ENCODE results near the gene BCAS3.

DNA sequence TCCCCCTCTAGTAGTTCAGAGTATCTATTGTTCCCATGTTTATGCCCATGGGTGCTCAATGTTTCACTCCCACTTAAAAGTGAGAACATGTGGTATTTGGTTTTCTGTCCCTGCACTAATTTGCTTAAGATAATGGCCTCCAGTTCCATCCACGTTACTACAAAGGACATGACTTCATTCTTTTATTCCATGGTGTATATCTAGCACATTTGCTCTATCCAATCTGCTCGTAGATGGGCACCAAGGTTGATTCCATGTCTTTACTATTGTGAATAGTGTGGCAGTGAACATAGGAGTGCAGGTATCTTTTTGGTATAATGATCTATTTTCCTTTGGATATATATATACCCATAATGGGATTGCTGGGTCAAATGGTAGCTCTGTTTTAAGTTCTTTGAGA is 552.8 kb downstream of the BCAS3 start:
- TF ChIP-seq GATA2 (IDR thresholded peaks at IDR 0.05; ENCODE audit: low read depth, low read length) (no peak), GATA3 (IDR thresholded peaks at IDR 0.05; ENCODE audit: low read depth, low read length) (no peak)

Measured in SH-SY5Y (cell line).